H1 (cell line): Measurements from ENCODE around the gene TNS3. TPM values are rescaled to one million over a fixed set of nuclear protein-coding genes. Genes with fewer than 3 reads are reported as not detected.

ENCODE experiments used
- CTCF ChIA-PET: fragments of 300-600 bp; sonication (Branson Sonifier 250); formaldehyde crosslinking; loops from one replicate; lab custom pipeline; 2021; ENCODE audit not compliant: partially characterized antibody; lab: Charles Lee
- POLR2A ChIA-PET: fragments of 300-600 bp; sonication (Branson Sonifier 250); formaldehyde crosslinking; loops from one replicate; lab custom pipeline; 2021; ENCODE audit warnings: inconsistent platforms; ENCODE audit not compliant: partially characterized antibody; lab: Charles Lee
- DNase-seq, 2 experiments: peaks; one replicate each; pipeline versions ENCODE4 v3.0.0 to v3.0.0-alpha.2; 2010 to 2022; ENCODE audit warnings: low spot score in 2 of 2, low read depth in 1 of 2, mixed read lengths in 1 of 2
- FAIRE-seq: peaks from 2 replicates; lab custom pipeline; 2011; peaks lifted over from hg19 to GRCh38; lab: Jason Lieb, UNC
- H2AFZ ChIP-seq: 2 replicates; pipeline ENCODE4 v1.8.1; 2012; ENCODE audit warnings: low read length, inconsistent platforms
- H2AK5ac ChIP-seq: 2 replicates; pipeline ENCODE4 v1.6.1; 2013; ENCODE audit warnings: low read depth, low read length
- H2BK120ac ChIP-seq: replicated peaks from 2 replicates; pipeline ENCODE3; 2013; ENCODE audit warnings: low read depth, low read length, inconsistent platforms
- H2BK12ac ChIP-seq: 2 replicates; pipeline ENCODE4 v1.6.1; 2013; ENCODE audit warnings: low read depth, low read length
- H2BK15ac ChIP-seq: 2 replicates; pipeline ENCODE4 v1.6.1; 2013; ENCODE audit warnings: low read length
- H2BK20ac ChIP-seq: 2 replicates; pipeline ENCODE4 v1.6.1; 2013; ENCODE audit warnings: low read length
- H2BK5ac ChIP-seq: 2 replicates; pipeline ENCODE4 v1.6.1; 2013; ENCODE audit warnings: low read depth, low read length
- H3K14ac ChIP-seq: 2 replicates; pipeline ENCODE4 v1.6.1; 2013; ENCODE audit warnings: inconsistent platforms; ENCODE audit not compliant: insufficient read length
- H3K18ac ChIP-seq: 2 replicates; pipeline ENCODE4 v1.6.1; 2013; ENCODE audit warnings: low read length; ENCODE audit errors: extremely low read depth
- H3K23ac ChIP-seq: 2 replicates; pipeline ENCODE4 v1.6.1; 2013; ENCODE audit warnings: inconsistent platforms; ENCODE audit not compliant: insufficient read length
- H3K23me2 ChIP-seq: 2 replicates; pipeline ENCODE4 v1.6.1; 2013; ENCODE audit warnings: low read depth, low read length
- H3K27ac ChIP-seq: 2 replicates; pipeline ENCODE4 v1.6.1; 2011; ENCODE audit warnings: low read depth, low read length, inconsistent platforms
- H3K27me3 ChIP-seq, 4 experiments: replicated peaks in 1 of 4; 1 replicate in 1 of 4; 2 replicates in 3 of 4; pipeline versions ENCODE4 v1.6.1 to v1.8.1; 2011 to 2013; ENCODE audit warnings: low read length in 3 of 4, mild to moderate bottlenecking in 3 of 4, inconsistent platforms in 2 of 4, mixed read lengths in 2 of 4, moderate library complexity in 1 of 4; ENCODE audit not compliant: control insufficient read depth in 3 of 4, insufficient read depth in 3 of 4; ENCODE audit errors: extremely low read depth in 1 of 4
- H3K36me3 ChIP-seq, 4 experiments: 2 replicates each; pipeline versions ENCODE4 v1.6.1 to v1.8.1; 2011 to 2013; ENCODE audit warnings: mild to moderate bottlenecking in 4 of 4, low read length in 3 of 4, moderate library complexity in 2 of 4, control low read depth in 1 of 4, inconsistent platforms in 1 of 4; ENCODE audit not compliant: insufficient read depth in 4 of 4, control insufficient read depth in 2 of 4
- H3K4ac ChIP-seq: replicated peaks from 2 replicates; pipeline ENCODE3; 2013; ENCODE audit warnings: low read length, low read depth, mixed read lengths, inconsistent platforms; ENCODE audit not compliant: insufficient read length
- H3K4me1 ChIP-seq, 4 experiments: replicated peaks in 1 of 4; 1 replicate in 1 of 4; 2 replicates in 3 of 4; pipeline versions ENCODE4 v1.6.1 to v1.8.1; 2011 to 2013; ENCODE audit warnings: low read length in 3 of 4, inconsistent platforms in 2 of 4, mixed read lengths in 1 of 4; ENCODE audit not compliant: insufficient read depth in 4 of 4, control insufficient read depth in 3 of 4
- H3K4me2 ChIP-seq, 2 experiments: 2 replicates each; pipeline versions ENCODE4 v1.6.1 to v1.8.1; 2011 to 2013; ENCODE audit warnings: low read depth in 2 of 2, low read length in 2 of 2, control low read depth in 1 of 2, inconsistent platforms in 1 of 2, mild to moderate bottlenecking in 1 of 2; ENCODE audit not compliant: insufficient read depth in 1 of 2
- H3K4me3 ChIP-seq, 4 experiments: fragments of 200-600, 300-600 bp in 1 of 4; sonication (generic), shearing (Covaris generic), sonication (Bioruptor Twin) in 1 of 4; 2 replicates each; pipeline versions ENCODE4 v1.5.1 to v1.8.1; 2011 to 2016; ENCODE audit warnings: low read length in 4 of 4, low read depth in 3 of 4, control low read depth in 2 of 4, inconsistent platforms in 2 of 4, mild to moderate bottlenecking in 2 of 4, mixed read lengths in 1 of 4, moderate library complexity in 1 of 4; ENCODE audit not compliant: insufficient read depth in 2 of 4; ENCODE audit errors: extremely low read depth in 1 of 4
- H3K56ac ChIP-seq: replicated peaks from 2 replicates; pipeline ENCODE3; 2013; ENCODE audit warnings: low read depth, mild to moderate bottlenecking, mixed read lengths, low read length, inconsistent platforms; ENCODE audit not compliant: insufficient read length
- H3K79me1 ChIP-seq: 2 replicates; pipeline ENCODE4 v1.6.1; 2013; ENCODE audit warnings: low read depth, low read length, control low read depth
- H3K79me2 ChIP-seq, 2 experiments: 2 replicates each; pipeline versions ENCODE4 v1.6.1 to v1.8.1; 2012 to 2013; ENCODE audit warnings: low read length in 2 of 2, mild to moderate bottlenecking in 2 of 2, inconsistent platforms in 1 of 2; ENCODE audit not compliant: insufficient read depth in 2 of 2, control insufficient read depth in 1 of 2
- H3K9ac ChIP-seq, 4 experiments: replicated peaks in 1 of 4; 1 replicate in 1 of 4; 2 replicates in 3 of 4; pipeline versions ENCODE4 v1.6.1 to v1.8.1; 2011 to 2013; ENCODE audit warnings: low read depth in 3 of 4, low read length in 3 of 4, control low read depth in 2 of 4, mild to moderate bottlenecking in 2 of 4, moderate library complexity in 2 of 4, inconsistent platforms in 1 of 4; ENCODE audit errors: extremely low read depth in 1 of 4
- H3K9me3 ChIP-seq, 2 experiments: 2 replicates each; pipeline versions ENCODE4 v1.6.1 to v1.8.1; 2012 to 2013; ENCODE audit warnings: mild to moderate bottlenecking in 2 of 2, moderate library complexity in 2 of 2, control low read depth in 1 of 2, inconsistent platforms in 1 of 2, low read depth in 1 of 2, low read length in 1 of 2, mixed read lengths in 1 of 2; ENCODE audit not compliant: insufficient read depth in 2 of 2
- H4K20me1 ChIP-seq, 2 experiments: replicated peaks in 1 of 2; 2 replicates each; pipeline versions ENCODE3 to v1.8.1; 2011 to 2013; ENCODE audit warnings: inconsistent platforms in 2 of 2, low read length in 2 of 2, mild to moderate bottlenecking in 1 of 2; ENCODE audit not compliant: insufficient read depth in 2 of 2, control insufficient read depth in 1 of 2
- H4K5ac ChIP-seq: 2 replicates; pipeline ENCODE4 v1.6.1; 2013; ENCODE audit warnings: low read length, low read depth, mixed read lengths, inconsistent platforms; ENCODE audit not compliant: insufficient read length
- H4K8ac ChIP-seq: 2 replicates; pipeline ENCODE4 v1.8.0; 2013; ENCODE audit warnings: mild to moderate bottlenecking, moderate library complexity, low read length, inconsistent platforms; ENCODE audit not compliant: insufficient read depth; ENCODE audit errors: extremely low read depth
- H4K91ac ChIP-seq: replicated peaks from 2 replicates; pipeline ENCODE3; 2013; ENCODE audit warnings: low read length, mixed read lengths, inconsistent platforms; ENCODE audit not compliant: insufficient read length
- KDM5A ChIP-seq: fragments of 200-600 bp; IDR thresholded peaks from 2 replicates; pipeline ENCODE4 v1.7.1; 2012; ENCODE audit warnings: mild to moderate bottlenecking, low read length, inconsistent platforms, mixed read lengths
- WGBS, 2 experiments: shearing (Covaris generic) in 1 of 2; methylation state at CpG; one replicate each; pipeline versions ENCODE4 v1.1.6 to v1.1.7; 2013 to 2015; ENCODE audit warnings: low lambda C conversion rate in 2 of 2, mixed read lengths in 2 of 2, inconsistent platforms in 1 of 2, low coverage in 1 of 2, missing lambda C conversion rate in 1 of 2; ENCODE audit not compliant: insufficient replicate concordance in 2 of 2, insufficient coverage in 1 of 2, insufficient read length in 1 of 2; ENCODE audit errors: extremely low coverage in 1 of 2, missing lambda C conversion rate in 1 of 2; 5-methylcytosine and 5-hydroxymethylcytosine counted together
- polyA plus RNA-seq, 7 experiments: library from polyadenylated mRNA; depleted of rRNA in 3 of 7; stranded (reverse) in 5 of 7; unstranded in 2 of 7; fragments of >200 nt in 5 of 7; fragments of 200-250 nt in 2 of 7; gene quantifications; 1 replicate in 5 of 7; 2 replicates in 1 of 7; 4 replicates in 1 of 7; pipeline versions ENCODE4 v1.2.1 to v1.2.3, GENCODE V29; 2011 to 2013; ENCODE audit warnings: missing spikeins in 2 of 7, mixed read lengths in 2 of 7
- total RNA-seq: library from RNA; stranded (reverse); fragmentation: NEBNext Ultra II Directional; extraction: Animal tissue kit (Norgen Biotek cat#: 25700); gene quantifications from 2 replicates; pipeline ENCODE4 v1.2.1, GENCODE V29; 2021

The TNS3 gene
- total and polyA plus RNA-seq, 2 of the 8 experiments (the other 6 are each of a cell fraction or from before 2014, with no cell fraction given) = 11.9 to 24.2 TPM

DNA sequence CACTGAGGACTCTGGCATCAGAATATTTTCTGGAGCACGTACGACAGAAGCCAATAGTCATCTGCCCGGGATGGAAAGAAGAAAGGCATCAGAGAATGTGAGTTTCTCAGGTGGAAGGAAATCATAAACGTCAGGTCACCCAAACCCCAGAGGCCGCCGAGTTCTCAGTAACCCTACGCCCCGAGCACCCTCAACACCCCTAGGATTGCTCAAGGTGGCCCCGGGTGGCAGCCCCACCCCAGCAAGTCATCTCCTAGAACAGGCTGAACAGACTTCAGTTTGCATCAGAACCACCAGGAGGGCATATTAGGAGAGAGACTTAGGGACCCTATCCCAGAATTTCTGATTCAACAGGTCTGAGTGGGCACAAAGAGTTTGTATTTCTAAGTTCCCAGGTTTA, 117.6 kb downstream of the TNS3 start:
- Histone ChIP-seq H3K14ac (no peak overlapping the region), H3K56ac (no peak overlapping the region), H2BK12ac (no peak overlapping the region), H3K18ac (no peak overlapping the region), H3K27ac (no peak overlapping the region), H2BK5ac (no peak overlapping the region), H3K4me2 (no peak overlapping the region), H4K91ac (no peak overlapping the region), H3K23me2 (no peaks in the 10 kb centered on the region), H3K4me1 (no peaks in the 10 kb centered on the region), H2BK15ac (no peak overlapping the region), H3K4me3 (no peak overlapping the region), H2AK5ac (no peak overlapping the region), H2AFZ (no peak overlapping the region), H3K79me2 (no peaks in the 10 kb centered on the region; a peak in 1 of 4 replicates)
- CTCF ChIA-PET = interaction anchor here (1.5 kb wide), 1 partner anchor 177 kb away, joined by 3 read pairs; no protein-coding TSS in a partner anchor
- POLR2A ChIA-PET = interaction anchor here (0.7 to 1.5 kb wide), 2 partner anchors 9 to 17 kb away, joined by 3 read pairs; no protein-coding TSS in a partner anchor
- no peak for TF ChIP-seq KDM5A
- TF ChIP-seq, all 59 proteins: peak for 0
- DNase-seq (no peak), FAIRE-seq (no peak)
- Histone ChIP-seq H3K9ac (no peak overlapping the region), H2BK20ac (no peak overlapping the region), H2BK120ac (no peak overlapping the region), H3K27me3 (no peaks in the 10 kb centered on the region), H4K5ac (no peak overlapping the region), H3K23ac (no peak overlapping the region), H3K79me1 (no peaks in the 10 kb centered on the region; the same call in 1 of the 2 replicates), H3K9me3 (no peaks in the 10 kb centered on the region; a peak in 1 of 4 replicates), H3K4ac (no peak overlapping the region), H4K8ac (no peak overlapping the region), H3K36me3 (no peaks in the 10 kb centered on the region; a peak in 2 of 8 replicates), H4K20me1 (peaks cover 0 to 2% of the 10 kb centered on the region in 2 experiments)
- 90% methylated on average over 9 of the region's 9 CpGs; no CpG with 5 or more reads in 1 of the 2 experiments for WGBS, 2 experiments
